Measurements from ENCODE around the gene ARHGAP33. TPM values are rescaled to one million over a fixed set of nuclear protein-coding genes. Genes with fewer than 3 reads are reported as not detected.

ARHGAP33 gene
- total RNA-seq, 5 donors from 2014 or later (not counting 1 experiment from before 2014, with no cell fraction given), result 19.7 to 38.5 (median 22.8) TPM

- 93% methylated on average over 11 of the region's 15 CpGs for WGBS (ENCODE audit: insufficient coverage)
- H3K36me3 Mint-ChIP-seq, result peaks cover 3% of the 10 kb centered on the region
- H3K36me3 ChIP-seq (ENCODE audit: control insufficient read depth in 2 of 2, extremely low read depth in 1 of 2, insufficient read depth in 1 of 2, low read length in 1 of 2), result peaks cover 0 to 11% of the 10 kb centered on the region in 2 donors
- no peaks in the 10 kb centered on the region for H3K4me1 ChIP-seq (ENCODE audit: control insufficient read depth in 1 of 2, extremely low read depth in 1 of 2, insufficient read depth in 2 of 2, low read length in 2 of 2)
- POLR2A ChIA-PET, result no interaction called here
- no peaks in the 10 kb centered on the region for H3K27me3 Mint-ChIP-seq
- H3K9me3 ChIP-seq, result no peaks in the 10 kb centered on the region
- CTCF ChIA-PET, result no interaction called here
- H3K27me3 ChIP-seq (replicated peaks in 1 of 2; ENCODE audit: control insufficient read depth in 2 of 2, extremely low read depth in 1 of 2, insufficient read depth in 2 of 2, low read length in 1 of 2), result peaks cover 0 to 17% of the 10 kb centered on the region in 2 experiments
- no peaks in the 10 kb centered on the region for H3K4me1 Mint-ChIP-seq
- no peaks in the 10 kb centered on the region for H3K9me3 Mint-ChIP-seq
- no peak overlapping the region for H3K27ac Mint-ChIP-seq
- H3K27ac ChIP-seq (ENCODE audit: low read length), result no peak overlapping the region
- no peak overlapping the region for H3K4me3 ChIP-seq (ENCODE audit: control insufficient read depth in 1 of 2, extremely low read depth in 1 of 2, low read length in 1 of 2)
- no peak overlapping the region for H3K4me3 Mint-ChIP-seq
- ATAC-seq (replicated peaks in 1 of 4) (no peak), DNase-seq (no peak)
Observed at GRCh38 chr19:35787227-35787799, 11.9 kb downstream of the ARHGAP33 start.

- Histone ChIP-seq H3K27me3 (replicated peaks in 1 of 2; ENCODE audit: control insufficient read depth in 2 of 2, extremely low read depth in 1 of 2, insufficient read depth in 2 of 2, low read length in 1 of 2) (peaks cover 0 to 26% of the 10 kb centered on the region in 2 experiments), H3K4me3 (ENCODE audit: control insufficient read depth in 1 of 2, extremely low read depth in 1 of 2, low read length in 1 of 2) (no peak overlapping the region), H3K9me3 (no peaks in the 10 kb centered on the region), H3K27ac (ENCODE audit: low read length) (no peak overlapping the region), H3K36me3 (ENCODE audit: control insufficient read depth in 2 of 2, extremely low read depth in 1 of 2, insufficient read depth in 1 of 2, low read length in 1 of 2) (peaks cover 0 to 11% of the 10 kb centered on the region in 2 donors), H3K4me1 (ENCODE audit: control insufficient read depth in 1 of 2, extremely low read depth in 1 of 2, insufficient read depth in 2 of 2, low read length in 2 of 2) (no peaks in the 10 kb centered on the region)
- peaks cover 0 to 4% of the 10 kb centered on the region in 2 donors for H3K27me3 Mint-ChIP-seq
- CTCF ChIA-PET, result interaction anchor here in 1 of 2 donors (0.6 kb wide), 1 partner anchor 113 kb away, joined by 3 read pairs; no protein-coding TSS in a partner anchor
- DNase-seq, result no peak
- ATAC-seq (replicated peaks in 1 of 4), result no peak
- peaks cover 3% of the 10 kb centered on the region for H3K36me3 Mint-ChIP-seq
- no peaks in the 10 kb centered on the region for H3K9me3 Mint-ChIP-seq
- H3K4me1 Mint-ChIP-seq, result no peaks in the 10 kb centered on the region
- POLR2A ChIA-PET, result no interaction called here
- H3K4me3 Mint-ChIP-seq, result no peak overlapping the region
- 83% methylated on average over 2 of the region's 12 CpGs for WGBS (ENCODE audit: insufficient coverage)
- no peak overlapping the region for H3K27ac Mint-ChIP-seq
Observed at GRCh38 chr19:35788205-35788960, 13.0 kb downstream of the ARHGAP33 start.

GRCh38 chr19:35789195-35789977 lies 14.0 kb downstream of the ARHGAP33 start:
- H3K36me3 Mint-ChIP-seq, result peaks cover 3% of the 10 kb centered on the region
- 86% methylated on average over 8 of the region's 11 CpGs for WGBS (ENCODE audit: insufficient coverage)
- peaks cover 4 to 5% of the 10 kb centered on the region in 2 donors for H3K27me3 Mint-ChIP-seq
- ChIA-PET CTCF (no interaction called here), POLR2A (no interaction called here)
- H3K4me1 Mint-ChIP-seq, result no peaks in the 10 kb centered on the region
- no peak for ATAC-seq (replicated peaks in 1 of 4)
- no peaks in the 10 kb centered on the region for H3K9me3 Mint-ChIP-seq
- H3K27me3 ChIP-seq (replicated peaks in 1 of 2; ENCODE audit: control insufficient read depth in 2 of 2, extremely low read depth in 1 of 2, insufficient read depth in 2 of 2, low read length in 1 of 2), result peaks cover 0 to 30% of the 10 kb centered on the region in 2 experiments
- H3K27ac Mint-ChIP-seq, result no peak overlapping the region
- no peak overlapping the region for H3K27ac ChIP-seq (ENCODE audit: low read length)
- H3K9me3 ChIP-seq, result no peaks in the 10 kb centered on the region
- H3K4me1 ChIP-seq (ENCODE audit: control insufficient read depth in 1 of 2, extremely low read depth in 1 of 2, insufficient read depth in 2 of 2, low read length in 2 of 2), result no peaks in the 10 kb centered on the region
- peaks cover 0 to 11% of the 10 kb centered on the region in 2 donors for H3K36me3 ChIP-seq (ENCODE audit: control insufficient read depth in 2 of 2, extremely low read depth in 1 of 2, insufficient read depth in 1 of 2, low read length in 1 of 2)
- H3K4me3 ChIP-seq (ENCODE audit: control insufficient read depth in 1 of 2, extremely low read depth in 1 of 2, low read length in 1 of 2), result no peak overlapping the region
- no peak overlapping the region for H3K4me3 Mint-ChIP-seq
- DNase-seq, result no peak

GRCh38 chr19:35789978-35790944 lies 14.9 kb downstream of the ARHGAP33 start:
- no peaks in the 10 kb centered on the region for H3K9me3 ChIP-seq
- CTCF ChIA-PET, result no interaction called here
- H3K4me1 Mint-ChIP-seq, result no peaks in the 10 kb centered on the region
- no peak overlapping the region for H3K27ac Mint-ChIP-seq
- 85% methylated on average over 16 of the region's 19 CpGs for WGBS (ENCODE audit: insufficient coverage)
- POLR2A ChIA-PET, result no interaction called here
- H3K9me3 Mint-ChIP-seq, result no peaks in the 10 kb centered on the region
- no peak overlapping the region for H3K4me3 Mint-ChIP-seq
- no peak overlapping the region for H3K27ac ChIP-seq (ENCODE audit: low read length)
- no peaks in the 10 kb centered on the region for H3K4me1 ChIP-seq (ENCODE audit: control insufficient read depth in 1 of 2, extremely low read depth in 1 of 2, insufficient read depth in 2 of 2, low read length in 2 of 2)
- H3K36me3 ChIP-seq (ENCODE audit: control insufficient read depth in 2 of 2, extremely low read depth in 1 of 2, insufficient read depth in 1 of 2, low read length in 1 of 2), result peaks cover 0 to 8% of the 10 kb centered on the region in 2 donors
- ATAC-seq (replicated peaks in 1 of 4) (peak in 1 of 4 experiments; percentile 11), DNase-seq (no peak)
- peaks cover 3% of the 10 kb centered on the region for H3K36me3 Mint-ChIP-seq
- peaks cover 4 to 5% of the 10 kb centered on the region in 2 donors for H3K27me3 Mint-ChIP-seq
- no peak overlapping the region for H3K4me3 ChIP-seq (ENCODE audit: control insufficient read depth in 1 of 2, extremely low read depth in 1 of 2, low read length in 1 of 2)
- H3K27me3 ChIP-seq (replicated peaks in 1 of 2; ENCODE audit: control insufficient read depth in 2 of 2, extremely low read depth in 1 of 2, insufficient read depth in 2 of 2, low read length in 1 of 2), result peaks cover 0 to 30% of the 10 kb centered on the region in 2 experiments

- 73% methylated on average over 20 of the region's 20 CpGs for WGBS (ENCODE audit: insufficient coverage)
- POLR2A ChIA-PET, result no interaction called here
- peaks cover 5 to 37% of the 10 kb centered on the region in 2 experiments for H3K27me3 ChIP-seq (replicated peaks in 1 of 2; ENCODE audit: control insufficient read depth in 2 of 2, extremely low read depth in 1 of 2, insufficient read depth in 2 of 2, low read length in 1 of 2)
- H3K4me1 ChIP-seq (ENCODE audit: control insufficient read depth in 1 of 2, extremely low read depth in 1 of 2, insufficient read depth in 2 of 2, low read length in 2 of 2), result no peaks in the 10 kb centered on the region
- no peaks in the 10 kb centered on the region for H3K4me1 Mint-ChIP-seq
- CTCF ChIA-PET, result no interaction called here
- H3K9me3 Mint-ChIP-seq, result no peaks in the 10 kb centered on the region
- DNase-seq (peak in 2 of 35 experiments; percentile 9 to 20), ATAC-seq (replicated peaks in 1 of 4) (peak in 1 of 4 experiments; percentile 40)
- H3K27ac ChIP-seq (ENCODE audit: low read length), result no peak overlapping the region
- no peak overlapping the region for H3K4me3 ChIP-seq (ENCODE audit: control insufficient read depth in 1 of 2, extremely low read depth in 1 of 2, low read length in 1 of 2)
- H3K36me3 ChIP-seq (ENCODE audit: control insufficient read depth in 2 of 2, extremely low read depth in 1 of 2, insufficient read depth in 1 of 2, low read length in 1 of 2), result no peaks in the 10 kb centered on the region
- H3K4me3 Mint-ChIP-seq, result no peak overlapping the region
- peaks cover 8 to 10% of the 10 kb centered on the region in 2 donors for H3K27me3 Mint-ChIP-seq
- H3K27ac Mint-ChIP-seq, result no peak overlapping the region
- no peaks in the 10 kb centered on the region for H3K9me3 ChIP-seq
- no peaks in the 10 kb centered on the region for H3K36me3 Mint-ChIP-seq
Observed at GRCh38 chr19:35790981-35791813, 15.8 kb downstream of the ARHGAP33 start.
